GM06990 (cell line): ENCODE data around the gene CCNO.

Source experiments
- DNase-seq: peaks from one replicate; pipeline ENCODE4 v3.0.0-alpha.2; 2011; ENCODE audit not compliant: insufficient read length; ENCODE audit errors: extremely low read depth
- H3K27me3 ChIP-seq: replicated peaks from 2 replicates; pipeline ENCODE4 v1.6.0; 2011; ENCODE audit warnings: low read length; ENCODE audit not compliant: control insufficient read depth, insufficient read depth
- H3K36me3 ChIP-seq: 2 replicates; pipeline ENCODE4 v1.5.1; 2011; ENCODE audit warnings: low read length; ENCODE audit not compliant: control insufficient read depth, insufficient read depth
- H3K4me3 ChIP-seq: replicated peaks from 2 replicates; pipeline ENCODE4 v1.5.1; 2011; ENCODE audit warnings: low read depth, mild to moderate bottlenecking, control low read depth, low read length
- CTCF ChIP-seq: IDR thresholded peaks from 2 replicates; pipeline ENCODE4 v1.5.1; 2011; ENCODE audit warnings: low read length, control low read depth, mild to moderate bottlenecking, inconsistent platforms; ENCODE audit not compliant: insufficient read depth, poor library complexity, severe bottlenecking

CCNO gene

GRCh38 chr5:55220433-55221185 lies 12.8 kb downstream of the CCNO start:
- peaks cover 3% of the 10 kb centered on the region for H3K27me3 ChIP-seq
- no peak overlapping the region for H3K4me3 ChIP-seq
- H3K36me3 ChIP-seq, result no peaks in the 10 kb centered on the region
- TF ChIP-seq CTCF, result no peak
- DNase-seq, result no peak

- no peak for DNase-seq
- H3K27me3 ChIP-seq, result peaks cover 3% of the 10 kb centered on the region
- no peak for TF ChIP-seq CTCF
- no peaks in the 10 kb centered on the region for H3K36me3 ChIP-seq
- no peak overlapping the region for H3K4me3 ChIP-seq
Observed at GRCh38 chr5:55219770-55220169, 13.6 kb downstream of the CCNO start.

GRCh38 chr5:55218967-55219366 lies 14.4 kb downstream of the CCNO start:
- Histone ChIP-seq H3K27me3 (peaks cover 2% of the 10 kb centered on the region), H3K36me3 (no peaks in the 10 kb centered on the region), H3K4me3 (no peak overlapping the region)
- DNase-seq, result no peak
- TF ChIP-seq CTCF, result no peak

GRCh38 chr5:55211184-55211874 lies 22.1 kb downstream of the CCNO start:
- Histone ChIP-seq H3K4me3 (no peak overlapping the region), H3K36me3 (no peaks in the 10 kb centered on the region), H3K27me3 (no peaks in the 10 kb centered on the region; the same call in 1 of the 2 replicates)
- no peak for DNase-seq
- no peak for TF ChIP-seq CTCF

GRCh38 chr5:55205001-55205400 lies 28.4 kb downstream of the CCNO start:
- no peak for DNase-seq
- TF ChIP-seq CTCF, result no peak
- no peak overlapping the region for H3K4me3 ChIP-seq

GRCh38 chr5:55191165-55191564 lies 42.2 kb downstream of the CCNO start:
- TF ChIP-seq CTCF, result no peak

More at GRCh38 chr5:55205001-55205400, 28.4 kb downstream of the CCNO start:
- H3K27me3 ChIP-seq, result no peaks in the 10 kb centered on the region; the same call in 1 of the 2 replicates
- H3K36me3 ChIP-seq, result no peaks in the 10 kb centered on the region

More at GRCh38 chr5:55191165-55191564, 42.2 kb downstream of the CCNO start:
- DNase-seq, result no peak
- Histone ChIP-seq H3K4me3 (no peak overlapping the region), H3K36me3 (no peaks in the 10 kb centered on the region), H3K27me3 (no peaks in the 10 kb centered on the region; the same call in 1 of the 2 replicates)
